HG02588 (cell line): ENCODE results near the gene WNT9A.

Experiments
- ATAC-seq: cut with Tn5 transposase; IDR thresholded peaks from one replicate; pipeline ENCODE4 v1.9.1; 2021; ENCODE audit warnings: mild to moderate bottlenecking, moderate library complexity; ENCODE audit not compliant: unreplicated experiment

The WNT9A gene

GRCh38 chr1:227955808-227956207 lies 8.1 kb upstream of the WNT9A start:
- no peak for ATAC-seq

GRCh38 chr1:227954163-227954850 lies 6.6 kb upstream of the WNT9A start:
- ATAC-seq, result no peak

DNA sequence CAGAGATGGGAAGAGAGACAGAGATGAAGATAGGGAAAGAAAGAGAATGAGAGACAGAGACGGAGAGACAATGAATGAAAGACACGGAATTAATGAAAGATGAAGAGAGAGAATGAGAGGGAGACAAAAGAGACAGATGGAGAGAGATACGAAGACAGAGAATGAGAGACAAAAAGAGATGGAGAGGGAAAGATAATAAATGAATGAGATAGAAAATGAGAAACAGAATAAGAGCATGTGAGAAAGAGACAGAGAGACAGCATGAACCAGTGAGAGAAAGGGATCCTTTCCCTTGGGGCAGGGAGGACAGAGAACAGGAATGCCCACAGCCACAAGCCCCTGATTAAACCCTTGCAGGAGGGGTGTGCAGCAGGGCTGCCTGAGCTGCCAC lies 5.3 kb upstream of the WNT9A start:
- no peak for ATAC-seq

DNA sequence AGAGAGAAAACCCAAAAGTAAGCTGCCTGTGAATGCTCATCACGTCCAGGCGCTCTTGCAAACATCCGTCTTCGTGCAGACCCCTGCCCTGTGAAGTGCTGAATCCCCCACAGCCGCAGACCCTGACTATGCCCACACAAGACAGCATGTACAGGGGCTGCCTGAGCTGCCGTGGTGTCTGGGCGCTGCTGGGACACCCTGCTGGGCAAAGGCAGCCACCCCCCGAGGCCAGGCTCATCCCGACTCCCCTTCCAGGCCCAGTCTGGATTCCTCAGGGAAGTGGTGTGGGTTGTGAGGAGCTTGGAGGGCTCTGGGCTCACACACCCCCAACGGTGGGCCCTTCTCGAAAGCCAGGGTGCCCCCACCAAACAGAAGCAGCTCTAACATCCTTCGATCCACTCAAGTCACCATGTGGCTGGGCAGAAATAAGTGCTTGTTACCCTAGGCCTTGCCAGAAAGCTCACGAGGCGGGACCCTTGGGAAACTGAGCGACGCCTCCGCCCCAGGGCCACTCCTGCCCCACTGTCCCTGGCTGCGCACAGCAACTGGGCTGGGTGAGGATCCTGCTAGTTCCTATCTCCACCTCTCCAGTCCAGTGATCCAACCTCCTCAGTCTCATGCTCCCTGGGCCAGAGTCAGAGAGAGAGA lies 4.8 kb upstream of the WNT9A start:
- no peak for ATAC-seq

GRCh38 chr1:227951624-227952373 lies 4.1 kb upstream of the WNT9A start:
- no peak for ATAC-seq

DNA sequence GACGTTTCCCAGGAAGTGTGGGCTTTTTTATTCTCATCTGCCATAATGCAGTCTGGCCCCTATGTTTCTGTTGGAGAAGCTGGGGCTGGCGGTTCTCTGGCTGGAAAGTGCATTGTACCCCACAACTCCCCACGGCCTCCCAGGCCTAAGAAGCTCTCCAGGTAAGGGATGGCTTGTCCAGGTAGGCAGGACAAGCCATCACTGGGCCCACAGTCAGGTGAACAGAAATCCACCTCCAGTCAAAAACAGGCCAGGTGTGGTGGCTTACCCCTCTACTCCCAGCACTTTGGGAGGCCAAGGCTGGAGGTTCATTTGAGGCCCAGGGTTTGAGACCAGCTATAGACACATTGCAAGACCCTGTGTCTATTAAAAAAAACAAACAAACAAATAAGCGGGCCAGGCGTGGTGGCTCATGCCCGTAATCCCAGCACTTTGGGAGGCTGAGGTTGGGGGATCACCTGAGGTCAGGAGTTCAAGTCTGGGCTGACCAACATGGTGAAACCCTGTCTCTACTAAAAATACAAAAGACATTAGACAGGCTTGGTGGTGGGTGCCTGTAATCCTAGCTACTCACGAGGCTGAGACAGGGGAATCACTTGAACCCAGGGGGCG lies 3.1 kb upstream of the WNT9A start:
- ATAC-seq, result no peak

DNA sequence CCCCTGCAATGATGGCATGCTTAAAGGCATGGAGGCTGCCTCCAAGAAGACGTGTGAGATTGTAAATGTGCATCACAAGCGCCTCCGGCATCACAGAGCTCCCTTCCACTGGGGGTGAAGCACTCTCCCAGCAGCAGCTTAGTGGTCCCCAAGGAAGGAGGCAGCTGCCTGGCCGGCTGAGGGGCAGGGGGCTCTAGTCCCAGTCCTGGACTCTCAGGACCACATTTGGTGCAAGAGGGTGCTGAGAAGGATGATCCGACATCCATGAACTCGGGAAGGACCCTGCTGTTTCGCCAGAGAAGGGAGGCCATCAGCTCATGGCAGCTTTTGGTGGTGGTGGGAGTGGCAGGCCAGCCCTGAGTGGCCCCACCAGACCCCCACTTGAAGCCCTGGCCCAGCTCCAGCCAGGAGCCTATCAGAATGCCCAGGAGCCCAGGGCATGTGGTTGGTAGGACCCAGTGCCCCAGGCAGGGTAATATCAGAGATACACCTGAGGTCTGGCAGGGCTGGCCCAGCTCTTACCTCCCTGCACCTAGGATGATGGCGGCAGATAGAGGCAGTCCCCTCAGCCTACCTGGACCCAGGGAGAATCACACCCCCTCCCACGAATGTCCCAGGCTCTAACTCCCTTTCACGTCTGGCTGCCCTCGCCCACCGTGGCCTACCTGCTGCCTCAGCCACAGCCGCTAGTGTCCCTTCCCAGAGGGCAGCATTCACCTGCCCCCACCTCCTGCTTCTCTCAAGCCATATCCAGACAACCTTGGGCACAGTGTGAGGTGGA lies 2.4 kb upstream of the WNT9A start:
- no peak for ATAC-seq

DNA sequence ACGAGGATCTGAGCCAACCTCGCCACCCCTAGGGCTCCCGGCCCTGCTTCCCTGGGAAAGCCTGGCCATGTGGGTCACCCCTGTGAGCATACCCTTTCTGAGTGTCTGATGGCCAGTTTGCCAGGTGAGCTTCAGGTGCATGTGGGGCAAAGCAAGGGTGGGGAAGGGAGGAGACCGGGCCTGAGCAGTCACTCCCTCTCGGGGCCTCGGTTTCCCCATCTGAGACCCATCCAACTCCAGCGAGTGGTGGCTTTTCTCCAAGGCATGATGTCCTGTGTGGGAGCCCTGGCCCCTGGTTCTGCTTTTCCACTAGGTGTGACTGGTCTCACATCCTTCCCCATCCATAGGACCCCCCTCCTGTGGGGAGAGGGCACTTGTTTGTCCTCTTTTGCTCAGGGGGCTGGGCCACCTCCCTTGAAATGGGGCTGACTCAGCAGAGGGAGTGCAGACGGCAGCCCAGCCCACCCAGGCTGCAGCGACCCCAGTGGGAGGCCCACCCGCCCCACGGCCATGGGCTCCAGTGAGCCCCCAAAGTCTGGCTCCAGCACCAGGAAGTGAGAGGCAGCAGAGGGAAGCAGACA lies 1.7 kb upstream of the WNT9A start:
- ATAC-seq, result no peak

DNA sequence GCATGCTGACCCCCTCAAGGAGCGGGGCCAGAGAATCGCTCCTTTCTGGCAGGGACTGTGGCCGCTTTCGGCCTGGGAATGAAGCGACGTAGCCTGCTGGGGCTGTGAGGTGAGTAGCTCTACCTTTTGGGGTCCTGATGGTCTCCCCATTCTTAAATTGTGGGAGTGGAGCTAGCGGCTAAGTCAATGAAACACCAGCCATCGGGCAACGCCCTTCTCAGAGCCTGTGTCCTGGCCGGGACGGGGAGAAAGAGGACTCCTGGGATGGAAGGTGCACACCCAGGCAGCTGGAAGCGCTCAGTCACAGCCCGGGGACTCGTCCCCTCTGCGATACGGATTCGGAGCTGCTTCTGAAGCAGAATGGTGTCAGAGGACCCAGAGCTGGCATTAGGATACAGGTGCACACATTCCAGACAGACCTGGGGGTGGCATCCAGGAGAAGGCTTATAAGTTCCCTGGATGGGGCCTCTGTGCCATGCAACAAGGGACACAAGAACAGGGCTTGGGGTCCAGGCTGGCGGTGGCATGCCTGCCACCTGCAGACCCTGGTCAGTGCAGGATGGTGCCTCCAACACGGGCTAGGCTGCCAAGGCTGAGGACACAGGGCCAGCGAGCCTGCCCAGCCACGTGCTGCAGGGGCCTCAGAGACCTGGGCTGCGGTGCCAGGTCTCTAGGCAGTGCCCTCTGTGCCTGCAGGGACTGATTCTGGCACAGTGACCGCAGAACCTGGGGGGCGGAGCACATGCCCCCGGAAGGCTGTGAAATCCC lies 945 bp upstream of the WNT9A start:
- ATAC-seq, result no peak

- no peak for ATAC-seq
Measured at GRCh38 chr1:227947386-227947675, 401 bp downstream of the WNT9A start.

- ATAC-seq, result peak; percentile 49
Measured at GRCh38 chr1:227946624-227947385, 927 bp downstream of the WNT9A start.

DNA sequence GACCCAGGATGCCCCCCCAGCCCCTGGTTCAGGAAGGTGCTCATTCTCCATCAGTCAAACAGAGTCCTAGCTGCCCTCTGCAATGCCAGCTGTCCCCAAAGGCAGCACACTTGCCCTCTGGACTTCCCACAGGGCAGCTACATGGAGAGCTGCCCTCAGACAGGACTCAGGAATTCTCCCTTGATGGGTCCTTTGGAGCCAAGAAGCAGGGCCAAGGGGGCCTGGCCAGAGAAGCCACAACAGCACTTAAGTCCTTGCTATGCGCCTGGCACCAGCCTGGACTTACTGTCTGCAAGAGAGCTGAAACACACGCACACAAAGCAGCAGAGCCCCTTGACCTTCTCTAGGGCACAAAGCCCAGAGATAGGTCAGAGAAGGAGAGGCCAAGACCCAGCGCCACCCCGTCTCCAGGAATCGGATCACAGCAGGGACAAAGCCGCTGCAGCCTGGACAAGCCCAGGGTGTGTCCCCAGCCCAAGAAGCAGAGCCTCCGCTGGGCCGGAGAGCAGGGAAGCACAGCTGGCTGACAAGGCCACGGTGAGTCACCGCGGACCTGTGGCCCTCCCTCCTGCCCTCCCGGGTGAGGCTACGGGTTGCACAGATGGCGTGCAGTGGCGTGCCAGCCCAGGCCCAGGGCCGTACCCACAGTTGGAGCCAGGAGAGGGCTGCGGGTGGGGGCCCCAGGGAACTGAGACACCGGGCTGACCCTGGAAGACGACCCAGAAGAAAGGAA lies 1.7 kb downstream of the WNT9A start:
- peak; percentile 26 for ATAC-seq

DNA sequence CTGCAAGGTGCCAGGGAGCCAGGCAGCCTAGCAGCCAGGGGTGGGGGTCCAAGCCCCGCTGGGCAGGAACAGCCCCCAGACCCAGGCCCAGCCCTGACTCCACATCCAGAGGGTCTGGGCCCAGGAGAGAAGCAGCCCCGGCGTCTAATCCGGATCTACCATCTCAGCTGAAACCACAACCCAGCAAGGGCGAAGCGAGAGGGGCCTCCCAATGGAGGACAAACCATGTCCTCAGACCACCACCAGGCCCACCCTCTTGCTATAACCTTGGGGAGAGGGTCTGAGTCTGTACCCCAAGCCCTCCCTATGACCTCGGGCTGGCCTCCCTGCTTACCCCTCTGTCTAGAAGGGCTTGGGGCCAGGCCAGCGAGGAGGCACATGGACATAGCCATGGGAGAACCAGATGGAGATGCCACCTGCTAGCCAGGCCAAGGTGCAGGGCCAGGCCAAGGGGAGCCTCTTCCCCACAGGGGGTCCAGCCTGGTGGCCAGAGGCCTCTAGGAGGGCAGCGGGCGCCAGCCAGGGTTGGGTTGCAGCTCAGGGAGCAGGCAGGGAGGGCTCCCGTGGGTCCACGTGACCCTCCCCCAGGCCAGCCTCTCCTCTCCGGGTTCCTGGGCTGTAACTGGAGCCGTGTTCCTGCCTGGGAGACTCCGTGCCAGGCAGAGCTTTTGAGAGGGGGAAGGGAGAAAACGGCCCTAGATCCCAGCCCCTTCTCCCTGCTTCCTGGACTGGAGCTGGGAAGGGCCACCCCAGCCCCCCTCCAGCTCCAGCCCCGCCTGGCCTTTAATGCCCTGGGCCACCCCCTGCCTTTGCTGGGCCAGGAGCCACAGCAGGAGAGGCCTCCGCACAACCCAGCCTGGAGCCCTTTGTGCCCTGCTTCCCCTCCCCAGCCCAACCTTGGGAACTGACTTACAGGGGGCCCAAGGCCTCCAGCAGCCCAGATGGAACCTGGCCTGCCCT lies 2.5 kb downstream of the WNT9A start:
- ATAC-seq, result no peak

DNA sequence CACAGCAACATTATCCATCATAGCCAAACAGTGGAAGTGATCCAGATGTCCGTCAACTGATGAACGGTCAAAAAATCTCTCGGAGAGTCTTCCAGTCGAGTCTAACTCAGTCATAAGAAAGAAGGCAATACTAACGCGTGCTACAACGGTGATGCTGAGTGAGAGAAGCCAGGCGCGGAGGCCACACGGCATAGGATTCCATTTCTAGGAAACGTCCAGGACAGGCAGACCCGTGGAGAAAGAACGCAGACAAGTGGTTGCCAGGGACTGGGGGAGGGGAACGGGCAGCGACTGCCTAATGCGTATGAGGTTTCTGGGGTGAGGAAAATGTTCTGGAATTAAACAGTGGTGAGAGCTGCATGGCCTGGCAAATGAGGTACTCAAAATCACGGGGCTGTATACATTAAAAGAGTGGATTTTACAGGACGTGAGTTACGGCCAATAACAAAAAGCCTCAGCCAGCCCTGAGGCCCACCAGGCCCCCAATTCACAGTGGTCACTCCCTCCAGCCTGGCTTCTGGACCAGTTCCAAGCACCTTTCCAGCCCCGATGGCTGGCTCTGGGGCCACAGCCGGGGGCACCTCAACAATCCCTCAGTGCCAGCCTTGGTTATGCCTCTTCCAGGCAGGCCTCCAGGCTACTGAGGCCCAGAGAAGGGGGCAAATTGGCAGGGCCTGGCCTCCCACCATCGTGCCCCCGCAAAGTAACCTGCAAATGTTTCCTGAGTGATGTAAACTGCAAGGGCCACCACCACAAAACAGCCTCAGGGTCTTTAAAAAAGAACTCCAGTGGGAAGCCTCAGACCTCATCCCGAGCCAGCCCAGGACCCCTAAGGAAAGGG lies 3.4 kb downstream of the WNT9A start:
- ATAC-seq, result no peak

DNA sequence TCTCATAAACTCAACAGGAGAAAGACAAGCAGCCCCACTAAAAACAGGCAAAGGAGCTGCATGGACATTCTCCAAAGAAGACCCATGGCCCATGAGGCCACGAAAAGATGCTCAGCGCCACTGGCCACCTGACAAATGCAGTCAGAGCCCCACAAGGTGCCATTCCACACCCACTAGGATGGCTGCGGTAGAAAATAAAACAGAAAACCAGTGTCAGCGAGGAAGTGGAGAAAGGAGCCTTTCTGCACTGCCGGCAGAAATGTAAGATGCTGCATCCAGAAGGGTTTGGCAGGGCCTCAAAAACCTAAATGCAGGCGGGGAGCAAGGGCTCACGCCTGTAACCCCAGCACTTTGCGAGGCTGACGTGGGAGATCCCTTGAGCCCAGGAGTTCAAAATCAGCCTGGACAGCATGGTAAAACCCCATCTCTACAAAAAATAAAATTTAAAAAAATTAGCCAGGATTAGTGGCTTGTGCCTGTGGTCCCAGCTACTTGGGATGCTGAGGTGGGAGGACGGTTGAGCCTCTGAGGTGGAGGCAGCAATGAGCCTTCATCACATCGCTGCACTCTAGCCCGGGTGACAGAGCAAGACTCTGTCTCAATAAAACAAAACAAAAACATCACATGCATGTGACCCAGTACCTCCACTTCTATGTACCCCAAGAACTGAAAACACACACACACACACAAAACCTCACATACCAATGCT lies 4.2 kb downstream of the WNT9A start:
- no peak for ATAC-seq

DNA sequence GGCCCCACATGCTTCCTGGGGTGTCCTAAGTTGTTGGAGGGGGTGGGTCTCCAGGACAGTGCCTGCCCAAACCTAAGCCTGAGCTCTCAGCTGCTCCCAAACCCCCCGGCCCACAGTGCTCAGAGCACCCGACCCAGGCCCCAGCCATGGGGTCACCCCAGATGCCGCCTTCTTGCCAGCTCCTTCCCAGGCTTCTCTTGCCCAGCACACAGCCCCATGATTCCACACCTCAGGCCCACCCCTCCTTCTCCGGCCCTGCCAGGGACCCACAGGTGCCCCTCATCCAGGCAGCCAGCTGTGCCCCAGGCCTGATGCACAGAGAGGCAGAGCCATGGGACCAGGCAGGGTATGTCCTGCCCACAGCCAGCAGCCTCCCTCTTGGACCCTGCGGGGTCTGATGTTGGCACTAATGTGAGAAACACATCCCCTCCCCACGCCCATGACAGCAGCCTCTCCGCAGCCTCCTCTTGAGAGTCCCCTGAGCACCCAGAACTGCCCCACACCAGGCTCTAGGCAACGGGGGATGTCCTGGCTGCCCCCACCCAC lies 4.9 kb downstream of the WNT9A start:
- ATAC-seq, result no peak
